Stimulated activated naive CD8-positive, alpha-beta T cell treated with anti-CD3 and anti-CD28 coated beads, Interleukin-15, Interleukin-2, amounts not matched to agents 100 U/mL and 50 U/mL, for 24 hours (primary cell): ENCODE data around the gene FAM221A.
"Not testable (repeated sequence)": the region's sequence is repeated elsewhere in the genome, so short reads cannot be mapped to it uniquely, and the experiment has no call there.

Source experiments
- ATAC-seq: fragments of 150-1000 bp; cut with Tn5 transposase; one replicate; pipeline ENCODE4 v1.10.0; 2021
- DNase-seq: peaks from one replicate; pipeline ENCODE4 v3.0.0; 2021

FAM221A gene

GRCh38 chr7:23709081-23709750 is 29.2 kb downstream of the FAM221A start:
- DNase-seq (no peak), ATAC-seq (no peak)

GRCh38 chr7:23710000-23710399 is 30.0 kb downstream of the FAM221A start, which contains the start of gene STK31:
Gene STK31, plus strand, starts transcription at chr7:23710219. Its CDS starts 67 bp downstream, at chr7:23710286.
- DNase-seq = no peak
- no peak for ATAC-seq

- DNase-seq = no peak
- no peak for ATAC-seq
Observed at GRCh38 chr7:23712368-23713284, 32.6 kb downstream of the FAM221A start.

- no peak for DNase-seq
- no peak for ATAC-seq
Observed at GRCh38 chr7:23713285-23714149, 33.5 kb downstream of the FAM221A start.

GRCh38 chr7:23714150-23714464 is 34.1 kb downstream of the FAM221A start:
- DNase-seq (no peak), ATAC-seq (no peak)

- DNase-seq = no peak
- ATAC-seq = no peak
Observed at GRCh38 chr7:23714579-23714978, 34.6 kb downstream of the FAM221A start.

GRCh38 chr7:23715099-23715498 is 35.1 kb downstream of the FAM221A start:
- DNase-seq (no peak), ATAC-seq (no peak)

- ATAC-seq (no peak), DNase-seq (no peak)
Observed at GRCh38 chr7:23717788-23718187, 37.8 kb downstream of the FAM221A start.

GRCh38 chr7:23721456-23721855 is 41.5 kb downstream of the FAM221A start:
- DNase-seq (no peak), ATAC-seq (no peak)

GRCh38 chr7:23722587-23723216 is 42.7 kb downstream of the FAM221A start:
- not testable (repeated sequence) for DNase-seq, ATAC-seq

- not testable (repeated sequence) for ATAC-seq
Observed at GRCh38 chr7:23724113-23724512, 44.1 kb downstream of the FAM221A start.

GRCh38 chr7:23742051-23742450 is 62.1 kb downstream of the FAM221A start:
- ATAC-seq = no peak
- DNase-seq = no peak

More at GRCh38 chr7:23724113-23724512, 44.1 kb downstream of the FAM221A start:
- DNase-seq = not testable (repeated sequence)

GRCh38 chr7:23743226-23743625 is 63.2 kb downstream of the FAM221A start:
- DNase-seq (no peak), ATAC-seq (no peak)

GRCh38 chr7:23746629-23747028 is 66.6 kb downstream of the FAM221A start:
- DNase-seq = no peak
- ATAC-seq = no peak

- ATAC-seq = no peak
Observed at GRCh38 chr7:23751852-23752251, 71.9 kb downstream of the FAM221A start.

More at GRCh38 chr7:23751852-23752251, 71.9 kb downstream of the FAM221A start:
- DNase-seq = no peak
